Lung (tissue), 12 donors: ENCODE measurements around the gene CD300LB. TPM values are rescaled to one million over a fixed set of nuclear protein-coding genes. Genes with fewer than 3 reads are reported as not detected.

Experiments
- ATAC-seq: fragments of 200-7000 bp; cut with Tn5 transposase; one replicate; pipeline ENCODE4 v1.9.1; 2020; ENCODE audit warnings: moderate number of reproducible peaks; ENCODE audit not compliant: insufficient read depth, low FRiP score
- DNase-seq, 3 donors: peaks; one replicate each; pipeline ENCODE4 v3.0.0-alpha.2; 2013 to 2017
- H3K27ac ChIP-seq, 2 donors: one replicate each; pipeline ENCODE4 v1.5.1; 2013; ENCODE audit warnings: mild to moderate bottlenecking in 2 of 2, moderate library complexity in 2 of 2, control low read depth in 1 of 2, inconsistent platforms in 1 of 2, low read depth in 1 of 2, low read length in 1 of 2
- H3K27me3 ChIP-seq, 3 donors: one replicate each; pipeline ENCODE4 v1.5.1; 2013; ENCODE audit warnings: low read length in 2 of 3; ENCODE audit not compliant: control insufficient read depth in 3 of 3, insufficient read depth in 3 of 3
- H3K36me3 ChIP-seq, 4 donors: one replicate each; pipeline ENCODE4 v1.5.1; 2013; ENCODE audit warnings: low read length in 4 of 4, mild to moderate bottlenecking in 1 of 4, moderate library complexity in 1 of 4; ENCODE audit not compliant: control insufficient read depth in 4 of 4, insufficient read depth in 4 of 4
- H3K4me1 ChIP-seq, 5 donors: one replicate each; pipeline ENCODE4 v1.5.1; 2013; ENCODE audit warnings: low read length in 5 of 5, mild to moderate bottlenecking in 2 of 5, moderate library complexity in 1 of 5; ENCODE audit not compliant: control insufficient read depth in 5 of 5, insufficient read depth in 5 of 5
- H3K4me3 ChIP-seq: one replicate; pipeline ENCODE4 v1.5.1; 2013; ENCODE audit warnings: mild to moderate bottlenecking, control low read depth, moderate library complexity
- H3K9ac ChIP-seq, 2 donors: one replicate each; pipeline ENCODE4 v1.5.1; 2013; ENCODE audit warnings: low read length in 2 of 2, control low read depth in 1 of 2; ENCODE audit not compliant: insufficient read depth in 1 of 2
- H3K9me3 ChIP-seq, 4 donors: one replicate each; pipeline ENCODE4 v1.5.1; 2013; ENCODE audit warnings: low read length in 3 of 4, mild to moderate bottlenecking in 1 of 4, moderate library complexity in 1 of 4; ENCODE audit not compliant: control insufficient read depth in 4 of 4, insufficient read depth in 3 of 4
- CTCF ChIP-seq: IDR thresholded peaks from 2 replicates; pipeline ENCODE4 v1.5.1; 2012; ENCODE audit warnings: mild to moderate bottlenecking; ENCODE audit errors: control extremely low read depth, extremely low read depth
- WGBS, 2 donors: extraction: QIAGEN DNeasy Blood & Tissue Kit; methylation state at CpG; one replicate each; pipeline ENCODE4 v1.1.7; 2013; 5-methylcytosine and 5-hydroxymethylcytosine counted together
- polyA plus RNA-seq, 2 donors: library from polyadenylated mRNA; stranded (reverse); fragments of 200-250 nt; gene quantifications; one replicate each; pipeline ENCODE4 v1.2.1, GENCODE V29; 2013
- total RNA-seq, 2 donors: library from RNA; depleted of rRNA in 1 of 2; stranded (reverse); fragments of >200 nt in 1 of 2; gene quantifications; one replicate each; pipeline ENCODE4 v1.2.1, GENCODE V29; 2014 to 2021
- donor health status: control.
- donor health status: control.
- donor health status: Bipolar disorder and iron deficiency.
- donor health status: healthy.
- donor health status: DM: yes; HTN: yes; CAD: no.

CD300LB gene
- total and polyA plus RNA-seq, 4 donors, result 0.82 to 1.8 (median 1.3) TPM

- DNase-seq (no peak), ATAC-seq (no peak)
- Histone ChIP-seq H3K27ac (no peak overlapping the region), H3K9ac (no peak overlapping the region), H3K9me3 (peaks cover 0 to 2% (median 0%) of the 10 kb centered on the region in 4 donors), H3K36me3 (no peaks in the 10 kb centered on the region), H3K4me3 (no peak overlapping the region), H3K27me3 (peaks cover 0 to 2% (median 0%) of the 10 kb centered on the region in 3 donors), H3K4me1 (no peaks in the 10 kb centered on the region)
- no peak for TF ChIP-seq CTCF
- WGBS, 2 donors, result 61 to 81% methylated on average over 6 of the region's 6 CpGs
Measured at GRCh38 chr17:74554909-74555308, 23.6 kb upstream of the CD300LB start.

DNA sequence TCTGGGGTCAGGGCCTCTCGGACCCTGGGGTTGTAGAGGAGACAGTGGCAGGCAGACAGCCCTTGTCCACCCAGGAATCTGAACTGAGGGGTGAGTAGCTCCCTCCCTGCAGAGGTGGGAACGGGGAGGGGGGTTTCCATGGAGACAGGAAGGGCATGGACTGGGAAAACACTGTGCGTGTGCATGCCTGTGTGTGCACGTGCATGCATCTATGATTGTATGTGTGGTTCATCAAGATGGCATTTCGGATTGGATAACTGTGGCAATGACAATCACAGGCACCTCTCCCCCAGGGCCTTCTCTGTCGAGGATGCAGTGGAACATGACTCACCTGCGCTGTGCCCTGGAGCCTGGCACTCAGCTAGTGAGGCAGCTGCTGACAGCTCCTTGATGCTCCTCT is 20.8 kb upstream of the CD300LB start:
- no peak overlapping the region for H3K9ac ChIP-seq
- H3K27me3 ChIP-seq, result no peaks in the 10 kb centered on the region
- H3K36me3 ChIP-seq, result no peaks in the 10 kb centered on the region
- H3K4me3 ChIP-seq, result no peak overlapping the region
- no peak overlapping the region for H3K27ac ChIP-seq
- no peaks in the 10 kb centered on the region for H3K9me3 ChIP-seq
- no peaks in the 10 kb centered on the region for H3K4me1 ChIP-seq
- no peak for ATAC-seq
- 59 to 68% methylated on average over 7 of the region's 7 CpGs for WGBS, 2 donors
- TF ChIP-seq CTCF, result no peak
- no peak for DNase-seq

GRCh38 chr17:74550602-74551001 is 19.3 kb upstream of the CD300LB start:
- no peaks in the 10 kb centered on the region for H3K4me1 ChIP-seq
- H3K9ac ChIP-seq, result no peak overlapping the region
- H3K27me3 ChIP-seq, result no peaks in the 10 kb centered on the region
- no peaks in the 10 kb centered on the region for H3K9me3 ChIP-seq
- ATAC-seq (no peak), DNase-seq (no peak)
- no peak overlapping the region for H3K4me3 ChIP-seq
- H3K36me3 ChIP-seq, result no peaks in the 10 kb centered on the region
- 83 to 92% methylated on average over 15 of the region's 15 CpGs for WGBS, 2 donors
- TF ChIP-seq CTCF, result no peak
- H3K27ac ChIP-seq, result no peak overlapping the region

DNA sequence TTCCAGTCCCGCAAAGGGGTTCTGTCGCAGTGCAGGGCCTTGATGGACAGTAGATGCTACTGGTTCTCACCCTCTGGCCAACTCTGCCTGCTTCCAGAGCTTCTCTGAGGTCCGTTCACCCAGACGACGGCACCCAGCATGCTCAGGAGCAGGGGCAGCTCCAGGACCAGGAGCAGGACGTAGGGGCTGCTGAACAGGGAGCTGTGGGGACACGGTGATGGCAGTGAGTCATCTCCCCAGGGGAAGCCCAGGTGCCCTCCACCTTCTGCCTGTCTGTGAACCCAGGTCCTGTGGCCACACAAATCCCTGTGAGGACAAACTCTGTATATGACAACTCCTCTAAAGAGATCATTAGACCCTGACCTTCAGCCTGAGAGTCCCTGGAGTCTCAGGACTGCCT is 18.1 kb upstream of the CD300LB start:
- TF ChIP-seq CTCF, result no peak
- Histone ChIP-seq H3K27ac (no peak overlapping the region), H3K4me3 (no peak overlapping the region), H3K9ac (no peak overlapping the region), H3K9me3 (no peaks in the 10 kb centered on the region), H3K27me3 (no peaks in the 10 kb centered on the region), H3K36me3 (no peaks in the 10 kb centered on the region), H3K4me1 (no peaks in the 10 kb centered on the region)
- no peak for DNase-seq
- WGBS, 2 donors, result 78 to 89% methylated on average over 7 of the region's 7 CpGs
- no peak for ATAC-seq
